ENCODE data around the gene OR11L1. TPM values are rescaled to one million over a fixed set of nuclear protein-coding genes. Genes with fewer than 3 reads are reported as not detected.

OR11L1 gene
- total RNA-seq, 2 donors from 2014 or later, result not detected

- no peak overlapping the region for H3K27ac ChIP-seq
- H3K9me3 ChIP-seq, result no peaks in the 10 kb centered on the region
- H3K4me3 ChIP-seq, result no peak overlapping the region
- H3K4me1 ChIP-seq, result no peaks in the 10 kb centered on the region
- no peaks in the 10 kb centered on the region for H3K36me3 ChIP-seq
- H3K27me3 ChIP-seq, result no peaks in the 10 kb centered on the region
- TF ChIP-seq CTCF (IDR thresholded peaks at IDR 0.05), result no peak
- no peak for DNase-seq
- intact Hi-C loops (cut with DNase I), result no loop called here
- no peak overlapping the region for H3K9ac ChIP-seq (ENCODE audit: low read depth in 2 of 2, low read length in 2 of 2)
Measured at GRCh38 chr1:247862756-247863155, 21.1 kb upstream of the OR11L1 start.

- intact Hi-C loops (cut with DNase I), result no loop called here
Measured at GRCh38 chr1:247857985-247858619, 16.4 kb upstream of the OR11L1 start.

GRCh38 chr1:247857069-247857984 is 15.6 kb upstream of the OR11L1 start, which contains the start of gene TRIM58:
Gene TRIM58, plus strand, starts transcription at chr1:247857187. Its CDS starts 60 bp downstream, at chr1:247857247.
- peak within 1 kb of the TSS; percentile 59 for H3K4me3 ChIP-seq
- peak within 1 kb of the TSS; percentile 40 for H3K27ac ChIP-seq
- no peak for TF ChIP-seq CTCF (IDR thresholded peaks at IDR 0.05)

More at GRCh38 chr1:247857985-247858619, 16.4 kb upstream of the OR11L1 start:
- no peak overlapping the region for H3K27ac ChIP-seq
- no peaks in the 10 kb centered on the region for H3K9me3 ChIP-seq
- H3K27me3 ChIP-seq, result peaks cover 5% of the 10 kb centered on the region
- H3K9ac ChIP-seq (ENCODE audit: low read depth in 2 of 2, low read length in 2 of 2), result no peak overlapping the region
- no peaks in the 10 kb centered on the region for H3K4me1 ChIP-seq
- TF ChIP-seq CTCF (IDR thresholded peaks at IDR 0.05), result no peak
- H3K36me3 ChIP-seq, result no peaks in the 10 kb centered on the region
- no peak for DNase-seq
- H3K4me3 ChIP-seq, result peak overlapping the region; percentile 59

GRCh38 chr1:247855911-247856310 is 14.2 kb upstream of the OR11L1 start:
- Histone ChIP-seq H3K9me3 (no peaks in the 10 kb centered on the region), H3K4me1 (no peaks in the 10 kb centered on the region), H3K36me3 (no peaks in the 10 kb centered on the region), H3K27me3 (peaks cover 5% of the 10 kb centered on the region), H3K27ac (no peak overlapping the region), H3K9ac (ENCODE audit: low read depth in 2 of 2, low read length in 2 of 2) (no peak overlapping the region), H3K4me3 (no peak overlapping the region)
- TF ChIP-seq CTCF (IDR thresholded peaks at IDR 0.05), result no peak
- no peak for DNase-seq
- intact Hi-C loops (cut with DNase I), result no loop called here

More at GRCh38 chr1:247857069-247857984, 15.6 kb upstream of the OR11L1 start, which contains the start of gene TRIM58:
- Histone ChIP-seq H3K36me3 (no peaks in the 10 kb centered on the region), H3K9ac (ENCODE audit: low read depth in 2 of 2, low read length in 2 of 2) (peak within 1 kb of the TSS in 1 of 2 donors; percentile 24), H3K9me3 (no peaks in the 10 kb centered on the region), H3K27me3 (peaks cover 5% of the 10 kb centered on the region), H3K4me1 (no peaks in the 10 kb centered on the region)
- peak; percentile 76 for DNase-seq
- intact Hi-C loops (cut with DNase I), result no loop called here

GRCh38 chr1:247854899-247855545 is 13.3 kb upstream of the OR11L1 start:
- intact Hi-C loops (cut with DNase I), result no loop called here
- H3K27me3 ChIP-seq, result peaks cover 5% of the 10 kb centered on the region
- TF ChIP-seq CTCF (IDR thresholded peaks at IDR 0.05), result no peak
- no peak overlapping the region for H3K4me3 ChIP-seq
- H3K9ac ChIP-seq (ENCODE audit: low read depth in 2 of 2, low read length in 2 of 2), result no peak overlapping the region
- H3K36me3 ChIP-seq, result no peaks in the 10 kb centered on the region
- no peak for DNase-seq
- no peaks in the 10 kb centered on the region for H3K4me1 ChIP-seq
- H3K9me3 ChIP-seq, result no peaks in the 10 kb centered on the region
- no peak overlapping the region for H3K27ac ChIP-seq
